ENCODE data around the gene KPNA6. TPM values are rescaled to one million over a fixed set of nuclear protein-coding genes. Genes with fewer than 3 reads are reported as not detected.

The KPNA6 gene
- total and polyA plus RNA-seq, 2 of the 4 experiments (the other 2 are of a cell fraction) = 27.0 to 50.7 TPM

- TF ChIP-seq POLR2A (IDR thresholded peaks at IDR 0.05; ENCODE audit: low read depth, low read length) = 0 out of 2 replicates have a peak, but pooled peaks have one; percentile 5
- no peak for TF ChIP-seq SMC3 (IDR thresholded peaks at IDR 0.05; ENCODE audit: low read depth, low read length)
- Histone ChIP-seq H3K36me3 (ENCODE audit: control insufficient read depth, insufficient read depth, low read length) (peaks cover 80% of the 10 kb centered on the region), H2AFZ (replicated peaks; ENCODE audit: low read length, poor library complexity) (no peak overlapping the region), H3K23ac (ENCODE audit: low read depth, low read length) (no peak overlapping the region), H3K14ac (replicated peaks; ENCODE audit: low read depth, low read length) (no peak overlapping the region), H2BK15ac (ENCODE audit: low read depth, low read length) (no peak overlapping the region), H3K4me3 (ENCODE audit: insufficient read depth, low read depth, low read length) (no peak overlapping the region), H4K8ac (ENCODE audit: low read depth in 2 of 2, low read length in 2 of 2) (no peak overlapping the region), H3K27me3 (ENCODE audit: control insufficient read depth, insufficient read depth, low read length) (no peaks in the 10 kb centered on the region), H2BK120ac (ENCODE audit: low read depth, low read length) (no peak overlapping the region), H3K4me1 (ENCODE audit: control insufficient read depth, insufficient read depth, low read length) (peaks cover 26% of the 10 kb centered on the region), H2AK5ac (ENCODE audit: low read depth, low read length) (no peak overlapping the region), H2BK20ac (ENCODE audit: low read depth, low read length) (no peak overlapping the region), H3K18ac (ENCODE audit: low read depth, low read length) (no peak overlapping the region), H4K20me1 (ENCODE audit: insufficient read depth, low read length) (peaks cover 23% of the 10 kb centered on the region), H3K27ac (ENCODE audit: insufficient read depth, low read length) (no peak overlapping the region), H4K91ac (ENCODE audit: insufficient read depth, low read depth, low read length) (no peak overlapping the region), H4K5ac (ENCODE audit: low read depth, low read length) (no peak overlapping the region), H3K4me2 (ENCODE audit: low read depth, low read length) (no peak overlapping the region), H3K9me3 (ENCODE audit: control insufficient read depth, insufficient read depth, low read length) (no peaks in the 10 kb centered on the region), H3K9ac (ENCODE audit: low read depth, low read length) (no peak overlapping the region), H2BK5ac (ENCODE audit: low read depth, low read length, poor library complexity, severe bottlenecking) (no peak overlapping the region), H3K9me1 (ENCODE audit: insufficient read depth, low read length) (peaks cover 13% of the 10 kb centered on the region; the same call in 1 of the 2 replicates), H2AK9ac (replicated peaks; ENCODE audit: low read depth, low read length, poor library complexity) (no peak overlapping the region), H3K56ac (ENCODE audit: extremely low read depth, insufficient read depth, low read length) (no peak overlapping the region), H3K4ac (ENCODE audit: low read depth, low read length) (no peak overlapping the region), H3K79me1 (ENCODE audit: low read depth in 1 of 2, low read length in 2 of 2) (peaks cover 22 to 69% of the 10 kb centered on the region in 2 experiments)
- WGBS, 2 experiments (ENCODE audit: extremely low coverage in 2 of 2, insufficient read length in 1 of 2) = 100% methylated on average over 5 of the region's 6 CpGs; no CpG with 5 or more reads in 1 of the 2 experiments
- no TSS peak for BruUV-seq (replicated peaks)
- ChIA-PET CTCF (no interaction called here), POLR2A (ENCODE audit: unreplicated experiment) (no interaction called here)
- DNase-seq = no peak
- dilution Hi-C loops (cut with HindIII; ENCODE audit: low sequenced_read_pairs, unreplicated experiment) = no loop called here
- intact Hi-C loops (cut with micrococcal nuclease) = no loop called here
- in situ Hi-C loops (cut with MboI; ENCODE audit: low sequenced_read_pairs) = no loop called here
- ATAC-seq (ENCODE audit: low read depth) = no peak
These were observed 87.1 kb downstream of the KPNA6 start for GRCh38 chr1:32194984-32195383.

All from IMR-90 (cell line).